Measurements from ENCODE around the gene HACE1.

DNA sequence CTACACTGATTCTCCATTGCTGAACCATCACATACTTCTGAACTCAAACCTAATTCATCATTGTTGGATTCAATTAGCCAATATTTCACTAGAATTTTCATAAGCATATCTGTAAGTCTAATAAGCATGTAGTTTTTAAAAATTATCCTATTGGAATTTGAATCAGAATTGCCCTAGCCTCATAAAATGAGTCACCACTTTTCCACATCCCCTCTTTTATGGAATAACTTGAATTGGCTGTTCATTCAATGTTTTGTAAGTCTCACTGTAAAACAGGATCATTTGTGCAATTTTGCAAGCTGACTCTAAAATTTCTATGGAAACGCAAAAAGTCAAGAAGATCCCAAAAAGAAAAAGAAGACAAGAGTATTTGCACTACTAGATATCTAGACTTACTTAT is 141.0 kb downstream of the HACE1 start:
- TF ChIP-seq, protein P1, sequence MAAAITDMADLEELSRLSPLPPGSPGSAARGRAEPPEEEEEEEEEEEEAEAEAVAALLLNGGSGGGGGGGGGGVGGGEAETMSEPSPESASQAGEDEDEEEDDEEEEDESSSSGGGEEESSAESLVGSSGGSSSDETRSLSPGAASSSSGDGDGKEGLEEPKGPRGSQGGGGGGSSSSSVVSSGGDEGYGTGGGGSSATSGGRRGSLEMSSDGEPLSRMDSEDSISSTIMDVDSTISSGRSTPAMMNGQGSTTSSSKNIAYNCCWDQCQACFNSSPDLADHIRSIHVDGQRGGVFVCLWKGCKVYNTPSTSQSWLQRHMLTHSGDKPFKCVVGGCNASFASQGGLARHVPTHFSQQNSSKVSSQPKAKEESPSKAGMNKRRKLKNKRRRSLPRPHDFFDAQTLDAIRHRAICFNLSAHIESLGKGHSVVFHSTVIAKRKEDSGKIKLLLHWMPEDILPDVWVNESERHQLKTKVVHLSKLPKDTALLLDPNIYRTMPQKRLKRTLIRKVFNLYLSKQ (tag by site-specific recombination; IDR thresholded peaks at IDR 0.05; ENCODE audit: borderline replicate concordance) = no peak
- TF ChIP-seq CTCF (tag by site-specific recombination; IDR thresholded peaks at IDR 0.05) = no peak
- no peak for TF ChIP-seq ZNF211 (tag by site-specific recombination; IDR thresholded peaks at IDR 0.05; ENCODE audit: low read depth)
- TF ChIP-seq, protein P2, sequence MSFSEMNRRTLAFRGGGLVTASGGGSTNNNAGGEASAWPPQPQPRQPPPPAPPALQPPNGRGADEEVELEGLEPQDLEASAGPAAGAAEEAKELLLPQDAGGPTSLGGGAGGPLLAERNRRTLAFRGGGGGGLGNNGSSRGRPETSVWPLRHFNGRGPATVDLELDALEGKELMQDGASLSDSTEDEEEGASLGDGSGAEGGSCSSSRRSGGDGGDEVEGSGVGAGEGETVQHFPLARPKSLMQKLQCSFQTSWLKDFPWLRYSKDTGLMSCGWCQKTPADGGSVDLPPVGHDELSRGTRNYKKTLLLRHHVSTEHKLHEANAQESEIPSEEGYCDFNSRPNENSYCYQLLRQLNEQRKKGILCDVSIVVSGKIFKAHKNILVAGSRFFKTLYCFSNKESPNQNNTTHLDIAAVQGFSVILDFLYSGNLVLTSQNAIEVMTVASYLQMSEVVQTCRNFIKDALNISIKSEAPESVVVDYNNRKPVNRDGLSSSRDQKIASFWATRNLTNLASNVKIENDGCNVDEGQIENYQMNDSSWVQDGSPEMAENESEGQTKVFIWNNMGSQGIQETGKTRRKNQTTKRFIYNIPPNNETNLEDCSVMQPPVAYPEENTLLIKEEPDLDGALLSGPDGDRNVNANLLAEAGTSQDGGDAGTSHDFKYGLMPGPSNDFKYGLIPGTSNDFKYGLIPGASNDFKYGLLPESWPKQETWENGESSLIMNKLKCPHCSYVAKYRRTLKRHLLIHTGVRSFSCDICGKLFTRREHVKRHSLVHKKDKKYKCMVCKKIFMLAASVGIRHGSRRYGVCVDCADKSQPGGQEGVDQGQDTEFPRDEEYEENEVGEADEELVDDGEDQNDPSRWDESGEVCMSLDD (tag by site-specific recombination; IDR thresholded peaks at IDR 0.05) = no peak
- TF ChIP-seq ZNF341 (tag by site-specific recombination; IDR thresholded peaks at IDR 0.05; ENCODE audit: low read depth) = no peak
- TF ChIP-seq MEIS1 (CRISPR knock-in tag; IDR thresholded peaks at IDR 0.05; ENCODE audit: borderline replicate concordance) = no peak
- TF ChIP-seq ZNF121 (tag by site-specific recombination; IDR thresholded peaks at IDR 0.05) = no peak
- TF ChIP-seq ZNF169 (tag by site-specific recombination; IDR thresholded peaks at IDR 0.05) = no peak
- TF ChIP-seq, protein P3, sequence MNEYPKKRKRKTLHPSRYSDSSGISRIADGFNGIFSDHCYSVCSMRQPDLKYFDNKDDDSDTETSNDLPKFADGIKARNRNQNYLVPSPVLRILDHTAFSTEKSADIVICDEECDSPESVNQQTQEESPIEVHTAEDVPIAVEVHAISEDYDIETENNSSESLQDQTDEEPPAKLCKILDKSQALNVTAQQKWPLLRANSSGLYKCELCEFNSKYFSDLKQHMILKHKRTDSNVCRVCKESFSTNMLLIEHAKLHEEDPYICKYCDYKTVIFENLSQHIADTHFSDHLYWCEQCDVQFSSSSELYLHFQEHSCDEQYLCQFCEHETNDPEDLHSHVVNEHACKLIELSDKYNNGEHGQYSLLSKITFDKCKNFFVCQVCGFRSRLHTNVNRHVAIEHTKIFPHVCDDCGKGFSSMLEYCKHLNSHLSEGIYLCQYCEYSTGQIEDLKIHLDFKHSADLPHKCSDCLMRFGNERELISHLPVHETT (tag by site-specific recombination; IDR thresholded peaks at IDR 0.05) = no peak
- TF ChIP-seq SETDB1 (IDR thresholded peaks at IDR 0.05; ENCODE audit: insufficient read length, low read length) = no peak
- TF ChIP-seq ZNF549 (tag by site-specific recombination; IDR thresholded peaks at IDR 0.05) = no peak
- TF ChIP-seq, protein P4, sequence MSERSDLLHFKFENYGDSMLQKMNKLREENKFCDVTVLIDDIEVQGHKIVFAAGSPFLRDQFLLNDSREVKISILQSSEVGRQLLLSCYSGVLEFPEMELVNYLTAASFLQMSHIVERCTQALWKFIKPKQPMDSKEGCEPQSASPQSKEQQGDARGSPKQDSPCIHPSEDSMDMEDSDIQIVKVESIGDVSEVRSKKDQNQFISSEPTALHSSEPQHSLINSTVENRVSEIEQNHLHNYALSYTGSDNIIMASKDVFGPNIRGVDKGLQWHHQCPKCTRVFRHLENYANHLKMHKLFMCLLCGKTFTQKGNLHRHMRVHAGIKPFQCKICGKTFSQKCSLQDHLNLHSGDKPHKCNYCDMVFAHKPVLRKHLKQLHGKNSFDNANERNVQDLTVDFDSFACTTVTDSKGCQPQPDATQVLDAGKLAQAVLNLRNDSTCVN (tag by site-specific recombination; optimal IDR thresholded peaks at IDR 0.05) = no peak
- TF ChIP-seq YY1 (tag by site-specific recombination; IDR thresholded peaks at IDR 0.05) = no peak
- TF ChIP-seq, protein P5, sequence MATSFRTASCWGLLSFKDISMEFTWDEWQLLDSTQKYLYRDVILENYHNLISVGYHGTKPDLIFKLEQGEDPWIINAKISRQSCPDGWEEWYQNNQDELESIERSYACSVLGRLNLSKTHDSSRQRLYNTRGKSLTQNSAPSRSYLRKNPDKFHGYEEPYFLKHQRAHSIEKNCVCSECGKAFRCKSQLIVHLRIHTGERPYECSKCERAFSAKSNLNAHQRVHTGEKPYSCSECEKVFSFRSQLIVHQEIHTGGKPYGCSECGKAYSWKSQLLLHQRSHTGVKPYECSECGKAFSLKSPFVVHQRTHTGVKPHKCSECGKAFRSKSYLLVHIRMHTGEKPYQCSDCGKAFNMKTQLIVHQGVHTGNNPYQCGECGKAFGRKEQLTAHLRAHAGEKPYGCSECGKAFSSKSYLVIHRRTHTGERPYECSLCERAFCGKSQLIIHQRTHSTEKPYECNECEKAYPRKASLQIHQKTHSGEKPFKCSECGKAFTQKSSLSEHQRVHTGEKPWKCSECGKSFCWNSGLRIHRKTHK (tag by site-specific recombination; IDR thresholded peaks at IDR 0.05) = no peak
